NT2/D1 (cell line): ENCODE measurements around the gene CCDC185.

Experiments
- SUZ12 ChIP-seq: IDR thresholded peaks from 2 replicates; pipeline ENCODE4 v1.6.1; 2011; ENCODE audit not compliant: insufficient read length, insufficient read depth; ENCODE audit errors: extremely low read depth
- YY1 ChIP-seq: IDR thresholded peaks from 2 replicates; pipeline ENCODE4 v1.6.1; 2011; ENCODE audit not compliant: insufficient read length, insufficient read depth
- ZNF274 ChIP-seq: IDR thresholded peaks from 2 replicates; pipeline ENCODE4 v1.6.1; 2011; ENCODE audit warnings: mild to moderate bottlenecking, low read depth, low read length

- TF ChIP-seq YY1 (no peak), ZNF274 (no peak), SUZ12 (no peak)
Observed at GRCh38 chr1:223363057-223363855, 30.0 kb upstream of the CCDC185 start.
